ENCODE data around the gene C1GALT1C1L. TPM values are rescaled to one million over a fixed set of nuclear protein-coding genes. Genes with fewer than 3 reads are reported as not detected.
"Not testable (repeated sequence)": the region's sequence is repeated elsewhere in the genome, so short reads cannot be mapped to it uniquely, and the experiment has no call there.

The C1GALT1C1L gene
- polyA plus RNA-seq, 1 donor from 2014 or later: not detected

- Histone ChIP-seq H3K79me2 (replicated peaks; ENCODE audit: insufficient read depth, low read length) (no peaks in the 10 kb centered on the region), H3K4me3 (ENCODE audit: low read length) (no peak overlapping the region), H3K9me2 (ENCODE audit: insufficient read depth, low read length) (no peaks in the 10 kb centered on the region), H3K36me3 (ENCODE audit: insufficient read depth, low read length) (no peaks in the 10 kb centered on the region), H3K9me3 (ENCODE audit: low read length) (no peaks in the 10 kb centered on the region), H3K27me3 (ENCODE audit: insufficient read depth, low read depth, low read length) (no peaks in the 10 kb centered on the region), H4K20me1 (ENCODE audit: insufficient read depth) (no peaks in the 10 kb centered on the region), H3K9ac (ENCODE audit: low read length) (no peak overlapping the region), H3K4me2 (ENCODE audit: low read length) (no peak overlapping the region), H3F3A (ENCODE audit: insufficient read depth, low read length, poor library complexity, severe bottlenecking) (no peaks in the 10 kb centered on the region), H3K27ac (ENCODE audit: low read length) (no peak overlapping the region), H2AFZ (ENCODE audit: low read depth, low read length) (no peak overlapping the region)
- TF ChIP-seq, protein P1, sequence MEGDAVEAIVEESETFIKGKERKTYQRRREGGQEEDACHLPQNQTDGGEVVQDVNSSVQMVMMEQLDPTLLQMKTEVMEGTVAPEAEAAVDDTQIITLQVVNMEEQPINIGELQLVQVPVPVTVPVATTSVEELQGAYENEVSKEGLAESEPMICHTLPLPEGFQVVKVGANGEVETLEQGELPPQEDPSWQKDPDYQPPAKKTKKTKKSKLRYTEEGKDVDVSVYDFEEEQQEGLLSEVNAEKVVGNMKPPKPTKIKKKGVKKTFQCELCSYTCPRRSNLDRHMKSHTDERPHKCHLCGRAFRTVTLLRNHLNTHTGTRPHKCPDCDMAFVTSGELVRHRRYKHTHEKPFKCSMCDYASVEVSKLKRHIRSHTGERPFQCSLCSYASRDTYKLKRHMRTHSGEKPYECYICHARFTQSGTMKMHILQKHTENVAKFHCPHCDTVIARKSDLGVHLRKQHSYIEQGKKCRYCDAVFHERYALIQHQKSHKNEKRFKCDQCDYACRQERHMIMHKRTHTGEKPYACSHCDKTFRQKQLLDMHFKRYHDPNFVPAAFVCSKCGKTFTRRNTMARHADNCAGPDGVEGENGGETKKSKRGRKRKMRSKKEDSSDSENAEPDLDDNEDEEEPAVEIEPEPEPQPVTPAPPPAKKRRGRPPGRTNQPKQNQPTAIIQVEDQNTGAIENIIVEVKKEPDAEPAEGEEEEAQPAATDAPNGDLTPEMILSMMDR (IDR thresholded peaks at IDR 0.05; ENCODE audit: poor library complexity, severe bottlenecking): no peak
- TF ChIP-seq EZH2 (IDR thresholded peaks at IDR 0.05; ENCODE audit: borderline replicate concordance, insufficient read depth, low read length, poor library complexity, severe bottlenecking): no peak
- no peak for TF ChIP-seq SMC3 (conservative IDR thresholded peaks at IDR 0.05; ENCODE audit: poor library complexity)
- no peak for TF ChIP-seq REST (IDR thresholded peaks at IDR 0.05; ENCODE audit: borderline replicate concordance)
- TF ChIP-seq EP300 (conservative IDR thresholded peaks at IDR 0.05; ENCODE audit: poor library complexity, severe bottlenecking): no peak
- TF ChIP-seq POLR2AphosphoS5 (IDR thresholded peaks at IDR 0.05): no peak
- TF ChIP-seq MXI1 (conservative IDR thresholded peaks at IDR 0.05; ENCODE audit: poor library complexity, severe bottlenecking): no peak
- TF ChIP-seq RAD21 (conservative IDR thresholded peaks at IDR 0.05): no peak
- no peak for TF ChIP-seq TAF1 (IDR thresholded peaks at IDR 0.05; ENCODE audit: low read depth)
These were observed 9.1 kb upstream of the C1GALT1C1L start for GRCh38 chr2:43685357-43685756.

- not testable (repeated sequence) for H2AFZ ChIP-seq (ENCODE audit: low read depth, low read length); H3K79me2 ChIP-seq (replicated peaks; ENCODE audit: insufficient read depth, low read length); H3K9me2 ChIP-seq (ENCODE audit: insufficient read depth, low read length); H3K4me3 ChIP-seq (ENCODE audit: low read length); H3K36me3 ChIP-seq (ENCODE audit: insufficient read depth, low read length); H4K20me1 ChIP-seq (ENCODE audit: insufficient read depth); H3K4me2 ChIP-seq (ENCODE audit: low read length); H3F3A ChIP-seq (ENCODE audit: insufficient read depth, low read length, poor library complexity, severe bottlenecking); H3K9me3 ChIP-seq (ENCODE audit: low read length); H3K9ac ChIP-seq (ENCODE audit: low read length); H3K27ac ChIP-seq (ENCODE audit: low read length); H3K27me3 ChIP-seq (ENCODE audit: insufficient read depth, low read depth, low read length)
These were observed 1.6 kb upstream of the C1GALT1C1L start for GRCh38 chr2:43677783-43678182.
